GM21723 (cell line): ENCODE measurements around the gene TNKS1BP1.

Experiments
- ATAC-seq: cut with Tn5 transposase; IDR thresholded peaks from one replicate; pipeline ENCODE4 v1.9.1; 2021; ENCODE audit warnings: mild to moderate bottlenecking, moderate library complexity; ENCODE audit not compliant: unreplicated experiment

TNKS1BP1 gene

DNA sequence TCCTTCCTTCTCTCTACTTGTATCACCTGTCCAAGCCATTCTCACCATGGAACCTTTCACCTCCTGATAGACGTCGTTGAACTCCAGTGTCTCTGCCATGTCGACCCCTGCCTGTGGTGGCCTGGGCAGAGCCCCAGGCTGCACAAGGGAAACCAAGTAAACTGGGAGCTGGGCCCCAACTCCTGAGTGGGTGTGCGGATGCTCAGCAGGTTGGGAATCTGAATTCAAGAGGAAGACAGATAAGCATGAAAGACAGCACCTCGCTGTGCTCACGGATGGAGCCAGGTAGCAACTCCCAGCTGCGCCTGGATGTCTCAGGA, 10.2 kb upstream of the TNKS1BP1 start:
- ATAC-seq: no peak

DNA sequence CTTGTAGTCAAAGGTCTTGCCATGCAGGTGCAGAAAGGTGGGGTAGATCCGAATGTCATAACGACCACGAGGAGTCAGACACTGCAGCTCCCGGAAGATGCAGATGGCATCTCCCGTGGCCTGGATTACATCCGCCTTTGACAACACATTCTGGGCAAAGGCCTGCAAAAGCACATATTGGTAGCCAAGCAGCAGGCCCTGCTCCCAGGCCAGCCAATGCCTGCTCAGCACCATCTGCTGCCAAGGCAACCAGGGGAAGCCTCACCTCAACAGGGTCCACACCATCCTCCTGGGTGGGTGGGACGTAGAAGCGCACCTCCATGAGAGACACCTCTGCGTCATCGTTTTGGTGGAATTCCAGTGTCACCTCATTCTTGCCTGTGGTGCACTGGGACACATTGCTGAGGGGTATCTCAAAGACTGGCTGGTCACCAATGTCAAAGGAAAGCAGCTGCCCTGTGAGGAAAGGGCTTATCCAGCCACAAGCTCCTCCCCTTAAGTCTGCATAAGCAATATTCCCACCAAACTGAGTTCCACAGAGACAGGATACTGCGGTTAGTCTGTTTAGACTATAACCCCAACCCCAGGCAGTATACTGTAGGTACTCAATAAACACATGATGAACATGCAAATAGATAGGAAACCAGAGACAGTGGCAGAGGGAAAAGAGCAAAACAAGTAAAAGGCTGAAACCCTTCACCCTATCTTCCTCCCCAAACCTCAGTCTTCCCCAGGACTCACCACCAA, 8.1 kb upstream of the TNKS1BP1 start:
- ATAC-seq: no peak

DNA sequence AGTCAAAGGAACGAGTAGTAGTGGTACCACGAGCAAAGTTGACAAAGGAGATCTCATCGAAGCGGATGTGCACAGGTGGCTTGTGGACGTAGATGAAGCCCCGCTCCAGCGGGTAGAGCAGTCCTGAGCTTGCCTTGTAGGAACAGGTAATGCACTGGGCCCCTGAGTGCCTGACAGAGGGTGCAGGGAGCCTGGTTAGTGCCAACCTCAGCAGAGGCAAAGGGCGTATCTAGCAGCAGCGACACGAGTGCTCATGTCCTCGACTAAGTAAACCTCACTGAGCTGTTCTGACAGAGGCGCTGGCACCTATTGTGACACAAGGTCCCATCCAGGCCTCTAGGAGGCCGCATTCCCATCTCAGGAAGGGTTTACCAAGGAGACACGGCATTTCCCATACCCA, 7.0 kb upstream of the TNKS1BP1 start:
- ATAC-seq: no peak

DNA sequence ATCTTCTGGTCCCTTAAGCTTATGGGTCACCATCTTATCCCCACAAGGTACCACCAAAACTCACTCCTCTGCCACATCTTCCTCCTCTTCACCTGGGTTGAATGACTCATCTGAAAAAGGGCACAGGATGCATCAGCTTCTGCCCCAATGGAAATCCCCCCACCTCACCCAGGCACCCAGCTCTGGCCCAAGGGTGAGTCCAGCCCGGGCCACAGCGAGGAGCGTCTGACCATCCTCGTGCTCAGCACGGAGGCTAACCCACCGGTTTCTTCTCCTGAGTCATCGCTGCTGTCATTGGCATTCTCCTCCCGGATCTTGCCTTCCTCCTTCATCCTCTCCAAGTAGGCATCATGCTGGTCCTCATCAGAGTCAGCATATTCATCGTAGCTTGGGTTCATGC, 5.3 kb upstream of the TNKS1BP1 start:
- ATAC-seq: no peak

DNA sequence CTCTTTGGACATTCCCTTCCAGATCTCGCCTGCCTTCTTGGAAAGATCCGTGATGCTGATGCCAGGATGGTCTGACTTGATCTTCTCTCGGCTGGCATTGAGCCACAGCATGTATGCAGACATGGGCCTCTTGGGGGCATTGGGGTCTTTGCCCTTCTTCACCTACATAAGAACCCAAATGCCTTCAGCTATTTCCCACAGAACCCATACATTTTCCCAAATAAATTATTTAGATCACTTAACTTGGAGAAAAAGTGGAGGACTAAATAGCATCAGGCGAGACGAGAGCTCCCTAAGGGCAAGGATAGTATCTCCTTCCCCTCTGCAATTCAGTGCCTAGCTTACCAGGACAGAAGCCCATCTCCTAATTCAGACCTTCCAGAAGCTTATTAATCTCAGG, 3.0 kb upstream of the TNKS1BP1 start:
- ATAC-seq: no peak

DNA sequence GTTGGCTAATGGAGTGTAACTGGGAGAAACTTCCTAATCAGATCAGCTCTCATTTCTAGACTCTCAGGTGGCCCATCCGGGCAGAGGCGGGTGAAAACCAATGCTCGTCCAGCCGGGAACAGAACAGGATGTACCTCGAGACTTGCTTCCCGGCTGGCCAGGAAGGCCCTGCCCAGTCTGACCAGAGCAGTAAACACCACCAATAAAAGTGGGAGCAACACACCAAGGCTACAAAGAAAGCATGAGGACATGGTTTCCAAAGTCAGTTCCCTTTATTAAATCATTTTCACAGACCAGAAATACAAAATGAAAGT, 940 bp upstream of the TNKS1BP1 start:
- ATAC-seq: peak; percentile 4

DNA sequence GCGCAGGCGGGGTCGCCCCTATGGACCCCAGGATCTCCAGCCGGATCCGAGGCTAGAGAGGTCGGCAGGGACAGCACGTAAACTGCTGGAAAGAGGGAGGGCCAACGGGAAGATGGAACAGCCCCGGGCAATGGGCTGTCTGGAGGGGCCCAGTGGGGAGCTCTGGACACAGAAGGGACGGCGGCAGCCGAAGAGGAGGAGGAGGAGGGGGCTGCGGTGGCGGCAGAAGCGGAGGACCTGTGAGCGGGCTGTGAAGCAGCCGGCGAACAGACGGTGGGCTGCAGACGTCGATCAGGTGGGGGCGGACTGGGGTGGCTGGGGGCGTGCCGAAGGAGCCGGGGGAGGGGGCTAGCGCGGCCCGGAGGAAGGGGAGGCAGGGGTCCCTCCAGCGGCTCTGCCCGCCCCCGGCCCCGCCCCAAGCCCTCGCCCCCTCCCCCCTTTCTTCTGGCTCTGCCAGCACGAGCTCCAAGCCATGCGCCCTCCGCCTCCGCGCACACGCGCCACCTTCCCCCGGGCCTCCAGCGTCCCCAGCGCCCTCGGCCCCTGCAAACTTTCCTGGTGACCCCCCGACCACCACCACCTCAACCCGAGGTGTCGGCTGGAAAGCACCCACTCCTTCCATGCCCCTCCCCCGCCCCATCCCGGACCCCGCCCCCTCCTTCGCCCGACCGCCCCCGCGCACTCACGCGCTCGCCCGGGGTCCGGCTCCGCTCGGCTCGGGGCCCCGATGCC, 432 bp downstream of the TNKS1BP1 start:
- ATAC-seq: no peak

DNA sequence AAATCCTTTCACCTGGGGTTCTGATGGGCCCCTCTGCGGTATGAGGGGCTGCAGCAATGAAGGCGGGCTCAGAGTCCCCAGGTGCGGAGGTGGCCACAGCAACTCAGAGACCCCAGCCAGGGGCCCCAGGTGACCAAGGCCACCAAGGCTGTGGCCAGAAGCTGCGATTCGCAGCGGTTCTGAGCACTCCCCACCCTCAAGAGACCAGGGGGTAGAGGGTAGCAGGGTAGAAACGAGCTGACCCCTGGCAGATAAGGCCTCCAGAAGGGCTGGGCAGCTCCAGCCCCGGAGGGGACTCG, 948 bp downstream of the TNKS1BP1 start:
- no peak for ATAC-seq

DNA sequence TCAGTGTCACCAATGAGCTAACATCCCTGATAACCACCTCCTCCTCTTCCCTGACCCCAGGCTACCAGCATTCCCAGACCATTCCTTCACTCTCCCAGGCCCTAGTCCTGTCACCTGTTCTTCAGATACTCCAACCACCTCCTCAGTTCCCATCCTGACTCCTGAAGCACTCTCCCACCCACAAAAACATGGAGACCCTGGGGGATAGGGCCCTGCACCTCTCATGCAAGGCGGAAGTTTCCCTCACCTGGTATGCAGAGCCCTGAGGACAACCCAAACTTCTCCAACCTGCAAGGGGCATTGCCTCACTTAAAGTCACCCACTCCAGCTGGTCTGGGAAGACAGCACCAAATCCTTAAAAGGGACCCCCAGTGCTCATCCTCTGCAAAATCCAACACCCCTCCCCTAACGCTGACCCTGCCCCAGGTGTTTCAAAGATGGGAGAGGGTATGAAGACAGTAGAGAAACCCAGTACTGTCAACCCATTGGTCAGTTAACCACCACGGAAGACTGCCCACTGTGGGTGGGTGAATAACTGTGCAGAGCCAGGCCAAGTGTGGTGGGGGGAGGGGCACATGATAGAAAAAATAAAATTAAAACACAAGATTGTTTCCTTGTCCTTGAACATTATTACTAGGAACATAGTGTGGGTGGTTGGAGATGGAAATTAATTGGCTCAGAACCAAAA, 1.4 kb downstream of the TNKS1BP1 start:
- no peak for ATAC-seq

DNA sequence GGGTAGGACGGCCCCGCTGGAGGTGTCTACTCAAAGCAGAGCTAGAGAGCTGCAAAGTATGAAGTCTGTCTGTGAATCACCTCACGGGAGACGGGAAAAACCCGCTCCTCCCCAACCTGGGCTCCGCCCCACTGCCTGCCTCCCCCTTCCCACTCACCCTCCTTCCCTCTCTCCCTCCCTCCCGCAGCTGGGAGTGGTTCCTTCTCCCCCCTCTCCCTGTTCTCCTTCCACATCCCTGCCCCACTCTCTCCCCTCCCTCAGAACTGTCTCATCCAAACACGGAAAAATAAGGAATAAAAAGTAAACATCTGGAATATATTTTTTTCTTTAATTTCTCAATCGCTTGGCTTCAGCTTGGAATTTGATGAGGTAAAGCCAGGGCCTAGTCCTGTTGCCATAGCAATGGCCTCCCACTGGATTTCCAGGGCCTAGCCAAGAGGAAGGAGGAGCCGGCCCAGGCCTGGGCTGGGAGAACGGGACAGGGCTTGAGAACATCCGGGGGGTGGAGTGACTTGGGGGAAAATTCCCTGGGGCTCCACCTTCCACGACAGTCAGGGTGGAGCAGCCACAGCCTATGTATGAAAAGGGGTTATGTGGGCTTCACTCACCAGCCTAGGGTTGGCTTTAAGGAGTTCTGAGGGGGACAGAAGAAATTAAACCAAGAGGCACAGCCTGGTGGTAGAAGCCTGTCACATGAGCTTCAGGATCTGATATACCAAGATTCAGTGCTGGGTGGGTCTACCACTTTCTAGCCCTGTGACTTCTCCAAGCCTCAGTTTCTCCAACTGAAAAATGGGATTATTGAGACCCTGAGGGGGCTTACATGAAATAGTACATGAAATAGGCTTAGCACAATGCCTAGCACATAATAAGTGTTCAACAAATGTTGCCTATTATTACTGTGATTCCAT, 2.2 kb downstream of the TNKS1BP1 start:
- ATAC-seq: no peak

DNA sequence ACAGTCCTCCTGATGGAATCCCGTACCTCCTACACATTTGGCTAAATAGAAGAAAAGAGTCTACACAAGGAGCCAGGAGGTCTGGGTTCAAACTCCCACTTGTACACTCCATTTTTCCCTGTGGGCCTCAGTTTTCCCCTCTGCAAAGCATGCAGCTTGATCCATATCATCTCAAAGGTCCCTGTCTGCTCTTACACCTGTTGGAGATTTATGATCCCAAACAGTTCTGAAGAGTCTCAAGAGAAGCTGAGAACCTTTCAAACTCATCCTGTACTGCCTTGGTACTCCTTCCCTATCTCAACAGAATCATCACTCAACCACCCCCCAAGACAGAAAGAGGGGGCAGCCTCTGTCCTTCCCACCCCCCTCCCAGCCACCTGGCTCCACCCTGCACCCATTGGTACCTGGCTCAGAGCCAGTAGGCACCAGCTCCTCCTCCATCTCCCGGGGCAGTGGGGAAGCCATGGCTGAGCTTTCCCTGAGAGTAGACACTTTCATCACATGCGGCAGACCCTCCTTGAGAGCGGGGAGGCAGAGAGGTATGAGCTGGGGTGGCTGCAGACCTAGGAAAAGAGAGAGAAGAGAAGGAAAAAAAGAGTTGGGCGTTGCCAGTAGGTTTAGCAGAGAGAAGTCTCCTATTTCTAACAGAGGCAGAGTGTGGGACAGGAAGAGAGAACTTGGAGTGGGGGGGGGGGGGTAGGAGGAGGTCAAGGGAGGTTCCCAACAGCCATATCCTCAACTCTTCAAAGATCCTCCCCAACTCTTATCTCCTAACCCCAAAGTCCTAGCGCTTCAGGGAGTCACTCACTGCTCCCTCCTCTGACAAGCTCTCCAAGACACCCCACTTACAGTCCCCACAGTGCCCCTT, 3.1 kb downstream of the TNKS1BP1 start:
- no peak for ATAC-seq

DNA sequence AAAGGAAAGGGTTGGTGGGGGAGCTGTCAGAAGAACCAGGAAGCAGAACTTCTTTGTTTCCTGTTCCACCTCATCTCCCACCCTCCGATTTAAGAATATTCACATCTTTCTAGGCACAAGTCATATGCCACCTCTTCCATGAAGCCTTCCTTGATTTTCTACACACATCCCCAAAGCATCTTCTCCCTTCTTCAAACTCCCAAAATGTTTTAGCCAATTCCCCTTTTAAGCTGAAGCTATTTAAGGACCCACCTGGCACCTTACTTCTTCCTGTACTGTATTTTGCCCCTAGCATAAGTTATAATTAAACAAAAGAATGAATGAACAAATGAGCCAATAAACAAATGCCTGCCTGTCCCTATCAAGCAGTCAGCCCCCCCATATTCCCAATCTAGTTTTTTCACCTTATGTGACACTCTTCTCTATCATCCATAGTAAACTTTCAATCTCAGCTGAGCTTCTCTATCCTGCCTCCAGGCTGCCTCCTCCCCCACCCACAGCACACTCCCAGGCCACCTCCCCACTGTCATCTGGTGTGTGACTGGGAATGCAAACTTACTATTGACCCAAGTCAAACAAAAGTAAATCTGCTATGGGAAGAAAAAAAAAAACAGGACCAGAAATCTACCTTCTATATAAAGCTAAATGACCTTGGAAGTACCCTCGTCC, 3.9 kb downstream of the TNKS1BP1 start:
- ATAC-seq: no peak

DNA sequence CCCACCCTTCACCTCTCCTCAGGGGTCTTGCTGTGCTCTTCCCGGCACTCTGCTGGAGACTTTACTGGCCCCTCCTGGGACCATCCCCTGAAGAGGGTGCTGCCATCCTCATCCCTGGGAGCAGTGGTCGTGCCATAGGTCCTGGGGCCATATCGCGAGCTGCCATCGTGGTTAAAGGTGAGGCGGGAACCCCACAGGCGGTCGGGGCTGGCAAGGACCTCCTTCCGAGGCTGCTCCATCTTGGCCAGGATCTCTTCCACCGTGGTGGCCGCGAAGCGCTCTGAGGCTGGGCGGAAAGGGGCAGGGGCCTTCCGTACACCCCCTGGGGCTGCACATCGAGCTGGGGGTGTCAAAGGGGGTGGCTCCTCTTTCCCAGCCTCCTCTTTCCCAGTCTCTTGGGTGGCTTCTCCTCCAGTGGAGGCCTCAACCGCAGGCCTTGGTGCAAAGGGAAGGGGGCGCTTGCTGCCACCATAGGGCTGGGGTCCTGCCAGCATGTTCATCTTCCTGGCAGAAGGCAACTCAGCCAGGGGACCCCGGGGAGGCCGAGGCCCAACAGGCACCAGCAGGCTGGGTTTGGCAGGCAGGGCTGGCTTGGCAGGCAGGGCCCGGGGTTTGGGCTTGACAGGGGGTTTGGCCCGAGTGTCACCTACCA, 4.6 kb downstream of the TNKS1BP1 start:
- ATAC-seq: no peak

DNA sequence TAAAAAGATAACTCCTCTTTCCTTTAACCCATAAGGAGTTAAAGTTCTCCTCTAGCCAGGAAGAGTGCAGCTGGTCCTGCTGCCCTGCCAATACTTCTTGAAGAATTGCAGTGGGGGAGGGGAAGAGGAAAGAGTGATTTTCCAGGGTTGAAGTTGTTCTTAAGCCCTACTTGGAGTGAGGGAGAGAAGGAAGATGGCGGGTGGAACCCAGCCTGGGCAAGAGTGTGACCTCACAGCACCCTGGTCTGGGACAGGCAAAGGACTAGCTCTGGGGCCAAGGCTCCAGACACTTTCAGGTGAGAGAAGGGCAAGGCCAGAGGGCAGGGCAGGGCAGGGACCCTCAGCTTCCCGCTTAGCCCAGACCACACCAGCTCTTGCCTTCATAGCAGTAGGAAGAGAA, 6.6 kb downstream of the TNKS1BP1 start:
- ATAC-seq: no peak

DNA sequence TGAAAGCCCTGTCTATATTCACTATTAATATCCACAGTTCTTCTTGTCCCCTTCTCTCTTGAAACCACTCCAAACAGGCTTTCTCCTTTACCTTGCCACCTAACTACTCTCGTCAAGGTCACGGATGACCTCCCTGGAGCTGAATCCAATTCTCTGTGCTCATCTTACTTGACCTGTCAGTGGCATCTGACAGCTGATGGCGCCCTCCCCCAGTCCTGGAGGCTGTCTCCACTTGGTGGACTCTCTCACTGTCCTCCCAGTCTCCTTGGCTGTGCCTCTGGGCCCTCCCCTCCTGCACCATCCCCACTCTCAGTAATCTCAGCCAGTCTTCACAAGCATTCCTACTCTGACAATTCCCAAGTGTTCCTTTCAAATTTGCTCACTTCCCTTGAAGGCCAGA, 8.7 kb downstream of the TNKS1BP1 start:
- ATAC-seq: no peak

DNA sequence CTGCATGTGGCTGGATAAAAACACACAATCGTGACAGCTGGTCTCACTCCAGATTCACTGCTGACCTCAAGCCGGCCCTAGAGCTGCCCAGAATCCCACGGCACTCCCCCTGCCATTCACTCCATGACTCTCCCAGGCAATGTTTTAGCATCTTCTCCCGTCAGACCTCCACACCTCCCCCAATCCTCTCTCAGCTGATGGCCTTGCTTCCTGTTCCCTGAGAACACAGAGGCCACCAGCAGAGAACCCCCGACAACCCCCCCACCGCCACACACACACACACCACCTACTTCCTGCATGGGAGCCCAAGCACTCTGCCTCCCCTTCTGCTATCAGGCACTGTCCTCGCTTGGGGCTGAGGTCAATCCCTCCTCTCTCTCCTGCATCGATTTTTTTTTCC, 9.3 kb downstream of the TNKS1BP1 start:
- no peak for ATAC-seq

DNA sequence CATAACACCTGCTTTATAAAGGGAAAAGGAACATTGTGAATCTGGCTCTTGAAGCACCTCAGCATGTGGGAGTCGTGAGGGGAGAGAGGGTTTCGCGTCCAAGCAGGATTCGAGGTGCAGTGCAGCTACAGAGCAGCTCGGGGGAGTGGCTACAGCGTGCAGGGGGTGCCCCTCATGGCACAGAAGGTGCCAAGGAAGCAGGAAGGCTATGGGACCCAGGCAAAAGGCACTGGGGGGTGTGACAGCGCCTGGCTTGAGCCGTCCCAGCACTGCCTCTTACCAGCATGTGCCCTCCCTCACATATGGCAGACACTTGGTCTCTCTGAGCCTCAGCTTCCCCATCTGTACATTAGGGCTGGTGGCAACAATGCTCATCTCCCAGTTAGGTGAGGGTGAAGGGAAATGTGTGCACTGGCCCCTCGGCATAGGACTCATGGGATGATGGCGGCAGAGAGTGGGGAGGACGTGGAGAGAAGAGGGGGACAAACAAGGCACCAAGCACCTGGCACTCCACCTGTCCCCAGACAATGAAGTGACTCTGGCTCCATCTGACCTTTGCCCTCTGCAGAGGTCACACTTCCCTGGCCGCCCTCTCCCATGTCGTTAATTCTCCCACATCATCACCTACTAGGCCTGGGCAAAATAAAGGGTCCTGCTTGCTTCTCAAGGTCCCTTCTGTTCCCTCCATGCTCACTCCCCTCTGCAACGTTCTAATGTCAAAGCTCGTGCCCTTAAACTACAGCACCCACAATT, 10.4 kb downstream of the TNKS1BP1 start:
- ATAC-seq: no peak

DNA sequence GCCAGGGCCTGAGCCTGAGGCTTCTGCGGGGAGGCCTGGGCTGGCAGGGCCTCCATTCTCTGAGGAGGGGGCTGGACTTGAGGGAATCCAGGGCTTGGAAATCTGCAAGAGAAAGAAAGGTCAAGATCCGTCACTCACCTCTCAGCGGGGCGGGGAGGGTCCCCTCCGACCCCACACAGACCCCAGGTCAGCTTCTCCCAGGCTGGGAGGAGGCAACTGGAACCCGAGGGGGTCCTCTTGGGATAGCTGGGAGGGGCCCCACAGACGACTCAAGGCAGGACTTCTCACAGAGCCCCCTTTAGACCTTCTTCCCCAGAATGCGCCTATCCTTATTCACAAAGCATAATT, 11.0 kb downstream of the TNKS1BP1 start:
- no peak for ATAC-seq
